Liver (tissue), 9 donors: Measurements from ENCODE around the gene RAB44. TPM values are rescaled to one million over a fixed set of nuclear protein-coding genes. Genes with fewer than 3 reads are reported as not detected.

Experiments used
- DNase-seq: peaks from one replicate; pipeline ENCODE4 v3.0.0-alpha.2; 2017; ENCODE audit warnings: low spot score
- H3K27ac ChIP-seq, 2 donors: one replicate each; pipeline ENCODE4 v1.7.0; 2013; ENCODE audit warnings: inconsistent platforms in 2 of 2, low read length in 2 of 2, control low read depth in 1 of 2, low read depth in 1 of 2, mild to moderate bottlenecking in 1 of 2
- H3K27me3 ChIP-seq, 4 donors: one replicate each; pipeline versions ENCODE4 v1.6.1 to v1.7.0; 2013; ENCODE audit warnings: low read length in 3 of 4, inconsistent platforms in 1 of 4, mild to moderate bottlenecking in 1 of 4, moderate library complexity in 1 of 4; ENCODE audit not compliant: control insufficient read depth in 4 of 4, insufficient read depth in 4 of 4
- H3K36me3 ChIP-seq, 4 donors: one replicate each; pipeline versions ENCODE4 v1.6.1 to v1.7.0; 2013; ENCODE audit warnings: low read length in 3 of 4, mild to moderate bottlenecking in 3 of 4, low read depth in 1 of 4, moderate library complexity in 1 of 4; ENCODE audit not compliant: control insufficient read depth in 4 of 4, insufficient read depth in 3 of 4
- H3K4me1 ChIP-seq, 4 donors: one replicate each; pipeline versions ENCODE4 v1.6.1 to v1.7.0; 2013; ENCODE audit warnings: low read length in 3 of 4, mild to moderate bottlenecking in 3 of 4, moderate library complexity in 1 of 4; ENCODE audit not compliant: control insufficient read depth in 4 of 4, insufficient read depth in 4 of 4
- H3K4me3 ChIP-seq, 3 donors: one replicate each; pipeline versions ENCODE4 v1.6.1 to v1.7.0; 2013; ENCODE audit warnings: low read length in 3 of 3, control low read depth in 1 of 3, low read depth in 1 of 3, mild to moderate bottlenecking in 1 of 3
- H3K9ac ChIP-seq, 2 donors: one replicate each; pipeline ENCODE4 v1.7.0; 2013; ENCODE audit warnings: low read length in 2 of 2, mild to moderate bottlenecking in 2 of 2, moderate library complexity in 2 of 2, control low read depth in 1 of 2, low read depth in 1 of 2
- H3K9me3 ChIP-seq, 4 donors: one replicate each; pipeline versions ENCODE4 v1.6.1 to v1.7.0; 2013; ENCODE audit warnings: low read length in 3 of 4; ENCODE audit not compliant: control insufficient read depth in 4 of 4
- EGR1 ChIP-seq, 2 donors: IDR thresholded peaks; 2 replicates each; pipeline ENCODE4 v1.6.1; 2016 to 2018; ENCODE audit warnings: antibody characterized with exemption in 2 of 2, low read depth in 2 of 2
- FOXA1 ChIP-seq: IDR thresholded peaks from 2 replicates; pipeline ENCODE4 v1.6.1; 2016; ENCODE audit warnings: antibody characterized with exemption
- FOXA2 ChIP-seq: IDR thresholded peaks from 2 replicates; pipeline ENCODE4 v1.6.1; 2016; ENCODE audit warnings: antibody characterized with exemption
- GABPA ChIP-seq, 2 donors: IDR thresholded peaks in 1 of 2; conservative IDR thresholded peaks in 1 of 2; 2 replicates each; pipeline ENCODE4 v1.6.1; 2016; ENCODE audit warnings: antibody characterized with exemption in 2 of 2, mild to moderate bottlenecking in 1 of 2, moderate library complexity in 1 of 2
- HNF4A ChIP-seq, 2 donors: conservative IDR thresholded peaks; 2 replicates each; pipeline ENCODE4 v1.6.1; 2016; ENCODE audit warnings: antibody characterized with exemption in 2 of 2, mild to moderate bottlenecking in 2 of 2
- HNF4G ChIP-seq: IDR thresholded peaks from 2 replicates; pipeline ENCODE4 v1.6.1; 2016; ENCODE audit warnings: antibody characterized with exemption
- JUND ChIP-seq, 2 donors: IDR thresholded peaks; 2 replicates each; pipeline ENCODE4 v1.6.1; 2016; ENCODE audit warnings: antibody characterized with exemption in 2 of 2
- NR2F2 ChIP-seq: IDR thresholded peaks from 2 replicates; pipeline ENCODE4 v1.6.1; 2016; ENCODE audit warnings: antibody characterized with exemption
- RAD21 ChIP-seq, 2 donors: IDR thresholded peaks; 2 replicates each; pipeline ENCODE4 v1.6.1; 2016; ENCODE audit warnings: antibody characterized with exemption in 2 of 2, mild to moderate bottlenecking in 2 of 2
- RXRA ChIP-seq, 2 donors: IDR thresholded peaks; 2 replicates each; pipeline ENCODE4 v1.6.1; 2017 to 2018; ENCODE audit warnings: antibody characterized with exemption in 2 of 2, mild to moderate bottlenecking in 1 of 2
- SP1 ChIP-seq: IDR thresholded peaks from 2 replicates; pipeline ENCODE4 v1.6.1; 2018; ENCODE audit warnings: antibody characterized with exemption, mild to moderate bottlenecking
- TAF1 ChIP-seq: conservative IDR thresholded peaks from 2 replicates; pipeline ENCODE4 v1.6.1; 2016; ENCODE audit warnings: antibody characterized with exemption, mild to moderate bottlenecking
- YY1 ChIP-seq: IDR thresholded peaks from 2 replicates; pipeline ENCODE4 v1.6.1; 2016; ENCODE audit warnings: antibody characterized with exemption, mild to moderate bottlenecking
- WGBS: extraction: QIAGEN DNeasy Blood & Tissue Kit; methylation state at CpG from one replicate; pipeline ENCODE4 v1.1.7; 2013; 5-methylcytosine and 5-hydroxymethylcytosine counted together
- polyA plus RNA-seq, 2 donors: library from polyadenylated mRNA; stranded (reverse) in 1 of 2; unstranded in 1 of 2; fragments of 200-250 nt in 1 of 2; fragments of >200 nt in 1 of 2; fragmentation: Nextera tagmentation in 1 of 2; extraction: Ambion mirVana in 1 of 2; gene quantifications; one replicate each; pipeline versions ENCODE4 v1.2.1 to v1.2.3, GENCODE V29; 2013 to 2015
- total RNA-seq, 2 donors: library from RNA; depleted of rRNA; stranded (reverse); fragments of >200 nt; gene quantifications; one replicate each; pipeline ENCODE4 v1.2.3, GENCODE V29; 2014
- TF ChIP-seq, protein P1 (sequence below): IDR thresholded peaks from 2 replicates; pipeline ENCODE4 v1.6.1; 2016; ENCODE audit warnings: antibody characterized with exemption
- TF ChIP-seq, protein P2 (sequence below): IDR thresholded peaks from 2 replicates; pipeline ENCODE4 v1.6.1; 2016; ENCODE audit warnings: antibody characterized with exemption
- TF ChIP-seq, protein P3 (sequence below): fragments of 150-350 bp; IDR thresholded peaks from 2 replicates; pipeline ENCODE4 v1.5.1; 2017; ENCODE audit warnings: improper control_type of control experiment, low read depth, low read length; ENCODE audit not compliant: missing input control
- TF ChIP-seq, protein P4 (sequence below): IDR thresholded peaks from 2 replicates; pipeline ENCODE4 v1.6.1; 2016; ENCODE audit warnings: antibody characterized with exemption
- TF ChIP-seq, protein P5 (sequence below): IDR thresholded peaks from 2 replicates; pipeline ENCODE4 v1.6.1; 2016; ENCODE audit warnings: antibody characterized with exemption, mild to moderate bottlenecking
- donor health status: healthy.
- donor health status: healthy.
- donor health status: healthy.
- donor health status: healthy.
- donor health status: healthy.

The RAB44 gene
- total and polyA plus RNA-seq, 4 donors, result 0.02 to 1.3 (median 0.08) TPM; not detected in 1

DNA sequence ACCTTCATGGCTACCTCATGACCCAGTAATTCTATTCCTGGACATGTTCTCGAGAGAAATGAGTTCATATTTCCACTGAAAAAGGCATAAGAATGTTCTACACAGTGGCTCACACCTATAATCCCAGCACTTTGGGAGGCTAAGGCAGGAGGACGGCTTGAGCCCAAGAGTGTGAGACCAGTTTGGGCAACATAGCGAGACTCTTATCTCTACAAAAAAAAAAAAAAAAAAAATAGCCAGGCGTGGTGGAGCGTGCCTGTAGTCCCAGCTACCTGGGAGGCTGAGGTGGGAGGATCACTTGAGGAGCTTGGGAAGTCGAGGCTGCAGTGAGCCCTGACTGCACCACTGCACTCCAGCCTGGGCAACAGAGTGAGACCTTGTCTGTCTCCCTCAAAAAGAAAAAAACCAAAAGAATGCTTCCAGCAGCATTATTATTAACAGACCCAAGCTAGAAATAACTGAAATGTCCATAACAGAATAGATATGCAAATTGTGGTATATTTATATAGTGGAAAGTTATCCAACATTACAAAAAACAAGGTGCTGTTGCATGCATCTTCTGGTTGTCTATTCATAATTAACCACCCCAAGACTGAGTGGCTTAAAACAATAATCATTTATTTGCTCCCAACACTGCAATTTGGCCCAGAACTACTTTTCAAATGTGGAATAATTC lies 9.4 kb upstream of the RAB44 start:
- H3K4me3 ChIP-seq, result no peak overlapping the region
- H3K4me1 ChIP-seq, result peaks cover 3 to 16% (median 9%) of the 10 kb centered on the region in 4 donors
- H3K9ac ChIP-seq, result no peak overlapping the region
- H3K27me3 ChIP-seq, result peaks cover 0 to 5% (median 0%) of the 10 kb centered on the region in 4 donors
- H3K36me3 ChIP-seq, result peaks cover 14 to 31% (median 22%) of the 10 kb centered on the region in 4 donors
- H3K27ac ChIP-seq, result no peak overlapping the region
- DNase-seq, result no peak
- no peak for TF ChIP-seq TAF1
- TF ChIP-seq, protein P1, sequence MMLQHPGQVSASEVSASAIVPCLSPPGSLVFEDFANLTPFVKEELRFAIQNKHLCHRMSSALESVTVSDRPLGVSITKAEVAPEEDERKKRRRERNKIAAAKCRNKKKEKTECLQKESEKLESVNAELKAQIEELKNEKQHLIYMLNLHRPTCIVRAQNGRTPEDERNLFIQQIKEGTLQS, result no peak
- TF ChIP-seq, protein P2, sequence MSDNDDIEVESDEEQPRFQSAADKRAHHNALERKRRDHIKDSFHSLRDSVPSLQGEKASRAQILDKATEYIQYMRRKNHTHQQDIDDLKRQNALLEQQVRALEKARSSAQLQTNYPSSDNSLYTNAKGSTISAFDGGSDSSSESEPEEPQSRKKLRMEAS, result no peak
- TF ChIP-seq SP1, result no peak
- TF ChIP-seq NR2F2, result no peak
- TF ChIP-seq FOXA1, result no peak
- TF ChIP-seq, protein P3, sequence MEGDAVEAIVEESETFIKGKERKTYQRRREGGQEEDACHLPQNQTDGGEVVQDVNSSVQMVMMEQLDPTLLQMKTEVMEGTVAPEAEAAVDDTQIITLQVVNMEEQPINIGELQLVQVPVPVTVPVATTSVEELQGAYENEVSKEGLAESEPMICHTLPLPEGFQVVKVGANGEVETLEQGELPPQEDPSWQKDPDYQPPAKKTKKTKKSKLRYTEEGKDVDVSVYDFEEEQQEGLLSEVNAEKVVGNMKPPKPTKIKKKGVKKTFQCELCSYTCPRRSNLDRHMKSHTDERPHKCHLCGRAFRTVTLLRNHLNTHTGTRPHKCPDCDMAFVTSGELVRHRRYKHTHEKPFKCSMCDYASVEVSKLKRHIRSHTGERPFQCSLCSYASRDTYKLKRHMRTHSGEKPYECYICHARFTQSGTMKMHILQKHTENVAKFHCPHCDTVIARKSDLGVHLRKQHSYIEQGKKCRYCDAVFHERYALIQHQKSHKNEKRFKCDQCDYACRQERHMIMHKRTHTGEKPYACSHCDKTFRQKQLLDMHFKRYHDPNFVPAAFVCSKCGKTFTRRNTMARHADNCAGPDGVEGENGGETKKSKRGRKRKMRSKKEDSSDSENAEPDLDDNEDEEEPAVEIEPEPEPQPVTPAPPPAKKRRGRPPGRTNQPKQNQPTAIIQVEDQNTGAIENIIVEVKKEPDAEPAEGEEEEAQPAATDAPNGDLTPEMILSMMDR, result no peak
- no peak for TF ChIP-seq RXRA (IDR thresholded peaks at IDR 0.05)
- no peak for TF ChIP-seq GABPA (IDR thresholded peaks at IDR 0.05 in 1 of 2, conservative IDR thresholded peaks at IDR 0.05 in 1 of 2)
- TF ChIP-seq, protein P4, sequence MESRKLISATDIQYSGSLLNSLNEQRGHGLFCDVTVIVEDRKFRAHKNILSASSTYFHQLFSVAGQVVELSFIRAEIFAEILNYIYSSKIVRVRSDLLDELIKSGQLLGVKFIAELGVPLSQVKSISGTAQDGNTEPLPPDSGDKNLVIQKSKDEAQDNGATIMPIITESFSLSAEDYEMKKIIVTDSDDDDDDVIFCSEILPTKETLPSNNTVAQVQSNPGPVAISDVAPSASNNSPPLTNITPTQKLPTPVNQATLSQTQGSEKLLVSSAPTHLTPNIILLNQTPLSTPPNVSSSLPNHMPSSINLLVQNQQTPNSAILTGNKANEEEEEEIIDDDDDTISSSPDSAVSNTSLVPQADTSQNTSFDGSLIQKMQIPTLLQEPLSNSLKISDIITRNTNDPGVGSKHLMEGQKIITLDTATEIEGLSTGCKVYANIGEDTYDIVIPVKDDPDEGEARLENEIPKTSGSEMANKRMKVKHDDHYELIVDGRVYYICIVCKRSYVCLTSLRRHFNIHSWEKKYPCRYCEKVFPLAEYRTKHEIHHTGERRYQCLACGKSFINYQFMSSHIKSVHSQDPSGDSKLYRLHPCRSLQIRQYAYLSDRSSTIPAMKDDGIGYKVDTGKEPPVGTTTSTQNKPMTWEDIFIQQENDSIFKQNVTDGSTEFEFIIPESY, result no peak
- TF ChIP-seq RAD21 (IDR thresholded peaks at IDR 0.05), result no peak
- TF ChIP-seq EGR1 (IDR thresholded peaks at IDR 0.05; ENCODE audit: low read depth in 2 of 2), result no peak
- TF ChIP-seq HNF4A (conservative IDR thresholded peaks at IDR 0.05), result no peak
- no peak for TF ChIP-seq JUND (IDR thresholded peaks at IDR 0.05)
- TF ChIP-seq FOXA2, result no peak
- no peak for TF ChIP-seq YY1
- no peak for TF ChIP-seq HNF4G
- TF ChIP-seq, protein P5, sequence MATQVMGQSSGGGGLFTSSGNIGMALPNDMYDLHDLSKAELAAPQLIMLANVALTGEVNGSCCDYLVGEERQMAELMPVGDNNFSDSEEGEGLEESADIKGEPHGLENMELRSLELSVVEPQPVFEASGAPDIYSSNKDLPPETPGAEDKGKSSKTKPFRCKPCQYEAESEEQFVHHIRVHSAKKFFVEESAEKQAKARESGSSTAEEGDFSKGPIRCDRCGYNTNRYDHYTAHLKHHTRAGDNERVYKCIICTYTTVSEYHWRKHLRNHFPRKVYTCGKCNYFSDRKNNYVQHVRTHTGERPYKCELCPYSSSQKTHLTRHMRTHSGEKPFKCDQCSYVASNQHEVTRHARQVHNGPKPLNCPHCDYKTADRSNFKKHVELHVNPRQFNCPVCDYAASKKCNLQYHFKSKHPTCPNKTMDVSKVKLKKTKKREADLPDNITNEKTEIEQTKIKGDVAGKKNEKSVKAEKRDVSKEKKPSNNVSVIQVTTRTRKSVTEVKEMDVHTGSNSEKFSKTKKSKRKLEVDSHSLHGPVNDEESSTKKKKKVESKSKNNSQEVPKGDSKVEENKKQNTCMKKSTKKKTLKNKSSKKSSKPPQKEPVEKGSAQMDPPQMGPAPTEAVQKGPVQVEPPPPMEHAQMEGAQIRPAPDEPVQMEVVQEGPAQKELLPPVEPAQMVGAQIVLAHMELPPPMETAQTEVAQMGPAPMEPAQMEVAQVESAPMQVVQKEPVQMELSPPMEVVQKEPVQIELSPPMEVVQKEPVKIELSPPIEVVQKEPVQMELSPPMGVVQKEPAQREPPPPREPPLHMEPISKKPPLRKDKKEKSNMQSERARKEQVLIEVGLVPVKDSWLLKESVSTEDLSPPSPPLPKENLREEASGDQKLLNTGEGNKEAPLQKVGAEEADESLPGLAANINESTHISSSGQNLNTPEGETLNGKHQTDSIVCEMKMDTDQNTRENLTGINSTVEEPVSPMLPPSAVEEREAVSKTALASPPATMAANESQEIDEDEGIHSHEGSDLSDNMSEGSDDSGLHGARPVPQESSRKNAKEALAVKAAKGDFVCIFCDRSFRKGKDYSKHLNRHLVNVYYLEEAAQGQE, result no peak
- no peaks in the 10 kb centered on the region for H3K9me3 ChIP-seq
- WGBS, result 92% methylated on average over 6 of the region's 6 CpGs
